GM12892 (cell line): Measurements from ENCODE around the gene TMSB15C.
"Not testable (repeated sequence)": the region's sequence is repeated elsewhere in the genome, so short reads cannot be mapped to it uniquely, and the experiment has no call there.

Source experiments
- DNase-seq: peaks from one replicate; pipeline ENCODE4 v3.0.0; 2011; ENCODE audit not compliant: insufficient read length
- FAIRE-seq: peaks from 2 replicates; lab custom pipeline; 2011; peaks lifted over from hg19 to GRCh38; lab: Jason Lieb, UNC
- POLR2A ChIP-seq: IDR thresholded peaks from 2 replicates; pipeline ENCODE4 v1.6.1; 2011; ENCODE audit warnings: low read depth, low read length, control low read depth
- POLR2AphosphoS5 ChIP-seq: IDR thresholded peaks from 2 replicates; pipeline ENCODE4 v1.6.1; 2011; ENCODE audit warnings: low read depth, low read length, control low read depth
- TAF1 ChIP-seq: IDR thresholded peaks from 2 replicates; pipeline ENCODE4 v1.6.1; 2011; ENCODE audit warnings: low read depth, mild to moderate bottlenecking, control low read depth, low read length, borderline replicate concordance

TMSB15C gene

GRCh38 chrX:104098919-104099318, 22.9 kb upstream of the TMSB15C start:
- TF ChIP-seq POLR2AphosphoS5 (no peak), TAF1 (no peak), POLR2A (no peak)
- FAIRE-seq = no peak
- no peak for DNase-seq

DNA sequence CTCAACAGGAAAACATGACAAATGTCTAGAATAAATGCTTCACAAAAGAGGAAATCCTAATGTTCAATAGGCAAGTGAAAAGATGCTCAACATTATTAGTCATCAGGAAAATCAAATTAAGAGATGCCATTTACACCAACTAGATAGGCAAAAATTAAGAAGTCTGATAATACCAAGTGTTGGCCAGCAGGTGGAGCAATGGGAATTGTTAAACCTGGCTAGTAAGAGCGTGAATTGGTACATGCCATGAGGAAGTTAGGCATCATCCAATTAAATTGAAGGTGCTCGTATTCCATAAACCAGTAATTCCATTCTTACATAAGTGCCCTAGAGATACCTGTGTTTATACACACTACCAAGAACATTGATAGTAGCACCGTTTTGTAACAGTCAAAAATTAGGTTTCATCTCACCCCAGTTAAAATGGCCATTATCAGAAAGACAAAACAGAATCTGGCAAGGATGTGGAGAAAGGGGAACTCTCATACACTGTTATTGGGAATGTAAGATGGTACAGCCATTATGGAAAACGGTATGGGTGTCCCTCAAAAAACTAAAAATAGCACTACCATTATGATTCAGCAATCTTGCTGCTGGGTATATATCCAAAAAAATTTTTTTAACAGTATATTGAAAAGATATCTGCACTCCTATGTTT, 22.2 kb upstream of the TMSB15C start:
- TF ChIP-seq TAF1 (no peak), POLR2A (no peak), POLR2AphosphoS5 (no peak)
- FAIRE-seq (peak; percentile 96), DNase-seq (no peak)

- FAIRE-seq = no peak
- TF ChIP-seq POLR2AphosphoS5 (no peak), POLR2A (no peak), TAF1 (no peak)
- DNase-seq = no peak
Measured at GRCh38 chrX:104085919-104086318, 9.9 kb upstream of the TMSB15C start.

DNA sequence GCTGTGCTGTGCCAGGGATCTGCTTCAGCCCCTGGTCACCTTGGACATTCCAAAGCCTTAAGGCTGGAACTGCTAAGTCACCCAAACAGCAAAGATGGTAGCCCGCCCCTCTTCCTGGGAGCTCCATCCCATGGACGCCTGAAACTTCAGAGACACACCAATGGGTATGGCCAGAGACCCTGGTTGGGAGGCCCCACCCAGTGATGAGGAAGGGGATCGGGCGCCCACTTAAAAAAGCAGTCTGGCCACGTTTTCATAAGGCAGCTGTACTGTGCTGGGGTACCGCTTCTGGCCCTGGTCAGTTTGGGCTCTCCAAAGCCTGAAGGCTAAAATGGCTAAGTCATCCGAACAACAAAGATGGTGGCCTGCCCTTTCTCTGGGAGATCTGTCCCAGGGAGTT, 9.4 kb upstream of the TMSB15C start:
- FAIRE-seq (no peak), DNase-seq (no peak)
- TF ChIP-seq POLR2AphosphoS5 (no peak), POLR2A (no peak), TAF1 (no peak)

DNA sequence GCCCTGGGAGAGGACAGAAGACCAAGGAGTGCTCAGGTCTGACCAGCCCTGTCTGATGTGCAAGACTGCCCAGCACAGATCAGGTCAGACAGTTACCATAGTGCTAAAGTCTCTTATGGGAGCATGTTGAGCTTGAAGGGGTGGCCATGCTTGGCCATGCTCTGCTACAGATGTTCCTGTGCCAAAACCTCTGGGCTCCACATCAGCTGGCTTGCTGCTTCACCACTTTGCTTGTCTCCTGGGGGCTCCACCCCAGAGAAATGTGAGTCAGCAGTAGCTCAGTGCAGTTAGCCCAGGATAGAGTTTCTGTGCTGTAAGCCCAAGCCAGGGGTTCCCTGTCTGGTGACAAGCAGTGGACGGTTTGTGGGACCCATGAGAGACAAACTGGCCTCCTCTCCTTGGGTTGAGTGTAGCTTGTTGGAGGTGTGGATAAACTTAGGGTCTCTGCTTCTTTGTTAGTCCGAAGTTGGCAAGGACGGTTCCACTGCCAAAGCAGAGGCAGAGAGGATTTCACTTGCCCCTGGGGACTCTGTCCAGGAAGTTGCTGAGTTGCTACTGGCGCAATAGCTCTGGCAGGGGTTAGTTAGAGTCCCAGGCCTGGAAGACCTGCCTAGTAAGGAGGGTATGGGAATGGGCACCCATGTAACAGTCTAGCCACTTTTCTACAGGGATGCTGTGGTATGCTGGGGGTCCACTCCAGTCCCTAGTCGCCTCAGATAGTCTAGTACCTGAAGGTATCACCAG, 8.7 kb upstream of the TMSB15C start:
- FAIRE-seq = no peak
- DNase-seq = no peak
- TF ChIP-seq POLR2A (no peak), POLR2AphosphoS5 (no peak), TAF1 (no peak)

DNA sequence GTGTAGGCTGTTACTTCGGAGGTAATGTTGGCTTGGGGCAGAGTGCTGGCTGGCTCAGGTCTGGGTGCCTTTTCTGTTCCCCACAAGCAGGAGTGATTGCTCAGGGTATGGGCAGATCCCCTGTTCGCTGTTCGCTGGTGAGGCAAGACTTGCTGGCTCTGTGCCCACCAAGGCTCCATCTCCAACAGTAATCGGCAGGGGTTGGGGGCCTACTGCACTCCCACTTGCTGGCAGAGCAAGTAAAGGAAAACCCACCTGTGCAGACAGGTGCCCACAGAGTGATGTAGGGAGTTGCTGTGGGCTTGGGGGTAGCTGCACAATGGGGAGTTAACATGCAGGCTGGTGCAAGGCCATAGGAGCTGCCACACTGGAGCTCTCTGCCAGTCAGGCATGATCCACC, 8.0 kb upstream of the TMSB15C start:
- FAIRE-seq (no peak), DNase-seq (no peak)
- no peak for TF ChIP-seq POLR2A
- no peak for TF ChIP-seq TAF1
- TF ChIP-seq POLR2AphosphoS5 = no peak

DNA sequence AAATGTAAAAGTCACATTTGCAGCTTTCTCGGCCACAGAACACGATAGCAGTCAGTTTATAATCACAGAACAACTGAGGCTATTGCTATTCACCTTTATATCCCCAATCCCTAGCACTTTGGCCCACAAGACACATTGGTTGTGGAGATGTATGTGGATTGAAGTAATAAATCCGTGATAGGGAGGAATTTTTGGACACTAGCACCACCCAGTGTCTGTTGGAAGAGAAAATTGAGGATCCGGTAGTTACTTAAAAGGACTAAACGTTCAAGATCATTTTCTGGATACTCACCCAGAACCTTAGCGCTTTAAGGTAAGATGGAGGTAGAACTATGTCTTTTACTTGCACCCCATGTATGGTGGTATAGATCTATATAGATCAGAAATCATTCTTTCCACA, 1.8 kb upstream of the TMSB15C start:
- DNase-seq, FAIRE-seq: not testable (repeated sequence)

- not testable (repeated sequence) for DNase-seq, FAIRE-seq
Measured at GRCh38 chrX:104062636-104063035, 13.4 kb downstream of the TMSB15C start.

GRCh38 chrX:104054956-104055355, 21.1 kb downstream of the TMSB15C start:
- peak; percentile 30 for FAIRE-seq
- DNase-seq = not testable (repeated sequence)

GRCh38 chrX:104047171-104047570, 28.9 kb downstream of the TMSB15C start:
- DNase-seq = no peak
- FAIRE-seq = no peak
- TF ChIP-seq TAF1 (no peak), POLR2AphosphoS5 (no peak), POLR2A (no peak)

DNA sequence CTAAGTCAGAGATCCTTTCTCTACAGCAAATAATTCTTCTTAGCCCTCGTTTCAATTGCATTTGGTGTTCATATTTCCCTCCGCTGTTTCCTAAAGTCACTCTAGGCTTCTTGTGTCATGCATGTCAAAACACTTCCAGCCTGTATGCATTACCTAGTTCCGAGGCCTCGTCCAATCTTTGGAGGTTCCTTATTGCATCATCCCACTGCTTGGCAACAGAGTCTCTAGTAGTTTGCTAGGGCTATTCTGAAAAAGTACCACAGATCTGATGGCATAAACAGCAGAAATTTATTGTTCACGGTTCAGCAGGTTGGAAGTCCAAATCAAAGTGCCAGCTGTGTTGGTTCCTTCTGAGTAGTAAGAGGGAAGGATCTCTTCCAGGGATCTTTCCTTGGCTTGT, 30.4 kb downstream of the TMSB15C start:
- no peak for DNase-seq
- no peak for FAIRE-seq
- no peak for TF ChIP-seq POLR2AphosphoS5
- TF ChIP-seq POLR2A = no peak
- no peak for TF ChIP-seq TAF1

- TF ChIP-seq TAF1 (no peak), POLR2A (no peak)
- no peak for DNase-seq
- no peak for FAIRE-seq
Measured at GRCh38 chrX:104041003-104041402, 35.0 kb downstream of the TMSB15C start.
